ENCODE measurements around the gene COL4A1. TPM values are rescaled to one million over a fixed set of nuclear protein-coding genes. Genes with fewer than 3 reads are reported as not detected.

Gene COL4A1
- total and polyA plus RNA-seq, 2 of the 13 experiments (the other 11 are each of a cell fraction or from before 2014, with no cell fraction given), result not detected

- Histone ChIP-seq H3K9ac (ENCODE audit: insufficient read depth, low read depth, low read length) (no peak overlapping the region), H2AFZ (ENCODE audit: low read length) (no peak overlapping the region), H3K4me1 (ENCODE audit: insufficient read depth, low read length) (no peaks in the 10 kb centered on the region), H4K20me1 (ENCODE audit: insufficient read depth, low read length) (no peaks in the 10 kb centered on the region), H3K36me3 (replicated peaks in 1 of 2; ENCODE audit: control insufficient read depth in 1 of 2, insufficient read depth in 2 of 2, low read length in 2 of 2) (no peaks in the 10 kb centered on the region), H3K27ac (ENCODE audit: extremely low read length, insufficient read depth, low read length) (no peak overlapping the region), H3K4me3 (replicated peaks in 1 of 3; ENCODE audit: insufficient read depth in 1 of 3, low read depth in 2 of 3, low read length in 3 of 3) (no peak overlapping the region), H3K79me2 (ENCODE audit: insufficient read depth, low read length) (no peaks in the 10 kb centered on the region), H3K4me2 (ENCODE audit: low read depth, low read length) (no peak overlapping the region), H3K9me3 (ENCODE audit: low read length) (no peaks in the 10 kb centered on the region), H3K27me3 (ENCODE audit: control insufficient read depth in 1 of 2, insufficient read depth in 2 of 2, low read length in 2 of 2) (peaks cover 4 to 66% of the 10 kb centered on the region in 2 experiments; a peak in 3 of 5 replicates)
- CTCF ChIA-PET (ENCODE audit: low intra/inter-chr PET ratio, low total read pairs), result no interaction called here
- DNase-seq (ENCODE audit: low spot score) (no peak), ATAC-seq (no peak), FAIRE-seq (no peak)
- WGBS (ENCODE audit: low lambda C conversion rate), result 5% methylated on average over 10 of the region's 13 CpGs
- TF ChIP-seq MEIS2 (CRISPR knock-in tag; IDR thresholded peaks at IDR 0.05) (no peak), GTF3A (CRISPR knock-in tag; conservative IDR thresholded peaks at IDR 0.05) (no peak), ZNF792 (CRISPR knock-in tag; IDR thresholded peaks at IDR 0.05) (no peak), HOXD1 (CRISPR knock-in tag; IDR thresholded peaks at IDR 0.05) (no peak), ZNF598 (CRISPR knock-in tag; IDR thresholded peaks at IDR 0.05; ENCODE audit: borderline replicate concordance) (no peak), ISX (CRISPR knock-in tag; conservative IDR thresholded peaks at IDR 0.05) (no peak), TBP (CRISPR knock-in tag; IDR thresholded peaks at IDR 0.05) (no peak), ZNF557 (CRISPR knock-in tag; IDR thresholded peaks at IDR 0.05) (no peak), ZBTB43 (CRISPR knock-in tag; conservative IDR thresholded peaks at IDR 0.05) (no peak), EZH2 (conservative IDR thresholded peaks at IDR 0.05; ENCODE audit: low read depth, low read length) (no peak), ZZZ3 (CRISPR knock-in tag; IDR thresholded peaks at IDR 0.05; ENCODE audit: borderline replicate concordance) (no peak), ZNF3 (CRISPR knock-in tag; IDR thresholded peaks at IDR 0.05) (no peak), TSC22D2 (CRISPR knock-in tag; IDR thresholded peaks at IDR 0.05; ENCODE audit: borderline replicate concordance) (no peak), ZHX1 (CRISPR knock-in tag; IDR thresholded peaks at IDR 0.05; ENCODE audit: low read depth) (no peak), ZIK1 (CRISPR knock-in tag; IDR thresholded peaks at IDR 0.05; ENCODE audit: borderline replicate concordance, low read depth) (no peak), ZNF644 (CRISPR knock-in tag; IDR thresholded peaks at IDR 0.05; ENCODE audit: low read depth) (no peak), MZF1 (CRISPR knock-in tag; IDR thresholded peaks at IDR 0.05; ENCODE audit: borderline replicate concordance) (no peak), ZNF674 (CRISPR knock-in tag; IDR thresholded peaks at IDR 0.05; ENCODE audit: low read depth) (no peak)
- TF ChIP-seq, protein P1, sequence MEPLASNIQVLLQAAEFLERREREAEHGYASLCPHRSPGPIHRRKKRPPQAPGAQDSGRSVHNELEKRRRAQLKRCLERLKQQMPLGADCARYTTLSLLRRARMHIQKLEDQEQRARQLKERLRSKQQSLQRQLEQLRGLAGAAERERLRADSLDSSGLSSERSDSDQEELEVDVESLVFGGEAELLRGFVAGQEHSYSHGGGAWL (CRISPR knock-in tag; IDR thresholded peaks at IDR 0.05), result no peak
- TF ChIP-seq, protein P2, sequence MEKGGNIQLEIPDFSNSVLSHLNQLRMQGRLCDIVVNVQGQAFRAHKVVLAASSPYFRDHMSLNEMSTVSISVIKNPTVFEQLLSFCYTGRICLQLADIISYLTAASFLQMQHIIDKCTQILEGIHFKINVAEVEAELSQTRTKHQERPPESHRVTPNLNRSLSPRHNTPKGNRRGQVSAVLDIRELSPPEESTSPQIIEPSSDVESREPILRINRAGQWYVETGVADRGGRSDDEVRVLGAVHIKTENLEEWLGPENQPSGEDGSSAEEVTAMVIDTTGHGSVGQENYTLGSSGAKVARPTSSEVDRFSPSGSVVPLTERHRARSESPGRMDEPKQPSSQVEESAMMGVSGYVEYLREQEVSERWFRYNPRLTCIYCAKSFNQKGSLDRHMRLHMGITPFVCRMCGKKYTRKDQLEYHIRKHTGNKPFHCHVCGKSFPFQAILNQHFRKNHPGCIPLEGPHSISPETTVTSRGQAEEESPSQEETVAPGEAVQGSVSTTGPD (CRISPR knock-in tag; IDR thresholded peaks at IDR 0.05), result no peak
- intact Hi-C loops (cut with micrococcal nuclease; ENCODE audit: unreplicated experiment) (no loop called here), in situ Hi-C loops (cut with HindIII; ENCODE audit: extremely low pct_ligation_motif_present, low pct_unique_long_range_greater_than_20kb) (no loop called here)
- BruUV-seq (replicated peaks), result no TSS peak
- POLR2A ChIA-PET, result no interaction called here
Observed at GRCh38 chr13:110338441-110339101, 31.6 kb upstream of the COL4A1 start.
